Superior temporal gyrus (tissue), 1 donor: ENCODE data around the gene C3orf22.

Experiments
- DNase-seq: peaks from one replicate; pipeline ENCODE4 v3.0.0-alpha.2; 2016; ENCODE audit errors: extremely low spot score

Gene C3orf22

DNA sequence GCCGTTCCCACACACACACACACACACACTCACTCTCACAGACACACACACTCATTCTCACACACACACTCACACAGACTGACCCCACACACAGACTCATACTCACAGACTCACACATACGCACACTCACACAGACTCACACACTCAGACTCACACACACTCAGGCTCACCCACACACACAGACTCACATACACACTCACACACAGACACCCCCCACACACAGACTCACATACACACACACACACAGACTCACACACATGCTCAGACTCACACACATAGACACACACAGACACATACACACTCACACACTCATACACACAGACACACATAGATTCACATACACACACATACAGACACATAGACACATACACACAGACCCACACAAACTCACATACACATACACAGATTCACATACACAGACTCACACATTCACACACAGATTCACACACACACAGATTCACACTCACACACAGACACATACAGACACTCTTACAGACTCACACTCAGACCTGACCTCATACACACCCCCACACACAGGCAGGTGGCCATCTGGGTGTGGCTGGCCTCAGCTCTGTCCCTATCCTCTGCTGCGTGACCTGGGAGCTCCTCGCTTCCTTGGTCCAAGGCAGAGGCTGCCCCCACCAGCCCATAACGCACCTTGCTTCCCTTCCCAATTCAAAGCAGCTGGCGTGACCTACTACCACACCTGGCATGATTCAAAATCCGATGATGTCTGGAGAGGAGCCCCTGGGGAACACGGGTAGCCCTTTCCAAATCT is 1.9 kb downstream of the C3orf22 start:
- no peak for DNase-seq

DNA sequence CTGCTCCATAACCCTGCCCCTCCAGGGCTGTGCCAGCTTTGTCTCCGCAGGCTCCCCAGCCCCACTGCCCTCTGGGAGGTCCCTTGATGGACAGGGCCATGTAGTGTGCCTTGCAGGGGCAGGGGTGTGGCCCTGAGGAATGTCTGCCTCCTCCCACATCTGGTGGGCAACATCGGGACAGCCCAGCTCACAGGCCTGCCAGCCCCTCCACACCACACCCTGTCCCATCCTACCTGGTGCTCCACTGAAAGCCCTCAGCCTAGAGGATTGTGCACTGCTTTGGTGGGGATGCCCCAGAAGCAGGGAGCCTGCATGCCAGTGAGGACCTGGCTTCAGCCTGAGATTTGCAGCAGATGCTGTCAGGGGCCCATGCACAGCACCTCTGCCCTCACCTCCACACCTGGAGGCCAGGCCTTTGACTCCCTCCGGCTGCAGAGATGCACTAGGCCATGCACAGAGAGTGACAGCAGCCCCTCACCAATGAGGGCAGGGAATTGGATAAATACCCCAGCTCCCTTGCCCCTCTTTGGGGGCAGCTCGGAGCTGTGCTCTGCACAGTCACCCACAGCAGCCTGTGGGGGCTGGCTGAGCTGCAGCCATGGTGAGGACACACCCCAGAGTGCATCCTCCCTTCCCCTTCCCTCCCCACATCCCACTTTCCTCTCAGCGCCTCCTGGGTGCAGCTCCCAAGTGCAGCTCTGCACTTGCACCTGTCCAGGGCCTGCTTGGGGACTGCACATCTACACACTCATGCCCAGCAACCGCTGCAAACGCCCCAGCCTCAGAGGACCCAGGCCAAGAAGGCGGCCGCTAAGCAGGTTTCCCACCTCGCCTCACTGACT is 2.7 kb downstream of the C3orf22 start:
- no peak for DNase-seq

DNA sequence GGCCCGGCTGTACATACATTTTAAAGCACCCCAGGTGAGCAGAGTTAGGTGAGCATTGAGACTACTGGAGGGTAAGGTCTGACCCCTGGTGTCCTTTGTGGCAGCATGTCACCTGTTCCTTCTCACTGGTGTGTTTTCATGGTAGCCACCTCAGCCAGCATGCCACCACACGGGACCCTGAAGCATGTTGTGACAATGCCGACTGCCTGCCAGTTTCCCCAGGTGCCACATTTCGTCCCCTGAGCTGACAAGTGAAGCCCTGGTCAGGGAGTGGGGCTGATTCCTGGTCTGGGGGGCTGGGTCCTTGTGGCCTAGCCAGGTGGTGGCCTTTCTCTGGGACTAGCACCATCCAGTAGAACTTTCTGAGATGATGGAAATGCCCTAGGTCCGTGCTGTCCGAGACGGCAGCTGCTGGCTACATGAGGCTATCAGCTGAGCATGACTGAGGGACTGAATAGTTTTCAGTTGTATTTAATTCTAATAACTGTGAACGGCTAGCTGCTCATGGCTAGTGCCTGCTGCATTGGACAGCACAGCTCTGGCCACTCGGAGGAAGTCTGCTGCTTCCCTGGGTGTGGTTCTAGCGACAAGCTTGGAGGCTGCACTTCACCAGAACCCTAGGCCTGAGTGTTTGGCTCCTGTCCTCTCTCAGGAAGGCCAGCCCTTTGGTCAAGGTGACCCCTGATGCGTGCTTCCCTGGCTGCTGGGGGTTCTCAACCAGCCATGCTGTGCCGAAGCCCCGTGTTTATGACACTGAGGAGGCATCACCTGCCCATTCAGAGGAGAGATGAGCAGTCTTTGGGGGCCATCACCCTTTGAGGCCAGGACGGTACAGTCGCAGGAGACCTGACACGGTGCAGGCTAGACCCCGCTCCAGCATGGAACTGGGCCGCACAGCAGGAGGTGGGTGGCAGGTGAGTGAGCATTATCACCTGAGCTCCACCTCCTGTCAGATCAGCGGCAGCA is 3.9 kb downstream of the C3orf22 start:
- no peak for DNase-seq

DNA sequence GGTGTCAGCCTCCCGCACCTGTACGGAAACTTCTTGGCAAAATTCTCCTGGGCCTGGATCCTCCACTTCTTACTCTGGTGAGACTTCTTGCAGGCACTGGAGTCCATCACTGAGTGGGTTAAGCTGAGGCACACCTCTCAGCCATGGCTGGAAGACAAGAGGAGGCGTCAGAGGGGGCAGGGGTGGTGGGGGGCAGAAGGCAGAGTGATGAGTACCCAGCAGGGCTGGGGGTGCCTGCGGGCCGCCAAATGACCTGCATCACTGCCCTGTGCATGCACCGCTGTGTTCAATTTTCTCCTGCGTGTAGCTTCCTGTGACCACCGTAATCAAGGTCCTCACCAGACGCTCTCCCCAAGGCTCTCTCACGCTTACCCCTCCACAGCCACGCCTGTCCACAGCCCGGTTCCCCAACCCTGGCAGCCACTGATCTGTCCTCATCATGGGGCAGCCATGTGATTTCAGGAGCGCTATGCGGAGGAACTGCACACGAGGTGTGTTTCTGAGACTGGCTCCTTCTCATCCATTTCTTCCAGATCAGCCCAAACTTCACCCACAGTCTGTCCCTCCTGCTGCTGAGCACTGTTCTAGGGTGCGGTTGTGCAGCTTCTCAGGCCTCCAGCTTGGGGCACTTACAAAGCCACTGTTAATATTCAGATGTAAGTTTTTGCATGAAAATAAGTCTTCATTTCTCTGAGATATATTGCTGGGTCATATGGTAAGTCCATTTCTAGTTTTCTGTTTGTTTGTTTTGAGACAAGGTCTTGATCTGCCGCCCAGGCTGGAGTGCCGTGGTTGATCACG is 5.2 kb downstream of the C3orf22 start:
- DNase-seq: no peak

DNA sequence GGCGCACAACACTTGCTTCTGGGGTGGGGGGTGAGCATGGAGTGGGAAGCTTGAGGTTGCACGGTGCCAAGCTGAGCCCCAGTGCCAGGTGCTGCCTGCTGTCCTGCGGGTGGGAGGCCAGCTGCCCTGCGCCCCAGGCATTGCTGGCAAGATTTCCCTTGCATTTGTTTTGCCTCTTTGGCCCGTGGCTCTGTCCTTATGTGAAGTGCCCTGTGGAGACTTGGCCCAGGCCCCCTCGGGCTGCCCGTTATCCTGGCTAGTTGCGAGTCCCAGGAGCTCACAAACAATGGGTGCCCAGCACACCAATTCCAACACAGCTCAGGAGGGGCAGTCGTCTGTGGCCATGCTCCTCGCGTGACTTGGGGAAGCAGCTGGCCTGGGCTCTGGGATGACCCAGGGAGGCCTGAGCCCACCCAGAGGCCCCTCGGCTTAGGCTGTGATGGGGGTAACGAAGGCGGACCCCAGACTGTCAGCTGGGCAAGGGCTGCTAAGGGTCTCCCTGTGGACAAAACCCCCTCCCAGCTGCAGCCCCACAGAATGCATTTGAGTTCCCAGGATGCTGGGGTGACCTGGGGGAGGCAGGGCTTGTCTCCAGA is 5.9 kb downstream of the C3orf22 start:
- no peak for DNase-seq

DNA sequence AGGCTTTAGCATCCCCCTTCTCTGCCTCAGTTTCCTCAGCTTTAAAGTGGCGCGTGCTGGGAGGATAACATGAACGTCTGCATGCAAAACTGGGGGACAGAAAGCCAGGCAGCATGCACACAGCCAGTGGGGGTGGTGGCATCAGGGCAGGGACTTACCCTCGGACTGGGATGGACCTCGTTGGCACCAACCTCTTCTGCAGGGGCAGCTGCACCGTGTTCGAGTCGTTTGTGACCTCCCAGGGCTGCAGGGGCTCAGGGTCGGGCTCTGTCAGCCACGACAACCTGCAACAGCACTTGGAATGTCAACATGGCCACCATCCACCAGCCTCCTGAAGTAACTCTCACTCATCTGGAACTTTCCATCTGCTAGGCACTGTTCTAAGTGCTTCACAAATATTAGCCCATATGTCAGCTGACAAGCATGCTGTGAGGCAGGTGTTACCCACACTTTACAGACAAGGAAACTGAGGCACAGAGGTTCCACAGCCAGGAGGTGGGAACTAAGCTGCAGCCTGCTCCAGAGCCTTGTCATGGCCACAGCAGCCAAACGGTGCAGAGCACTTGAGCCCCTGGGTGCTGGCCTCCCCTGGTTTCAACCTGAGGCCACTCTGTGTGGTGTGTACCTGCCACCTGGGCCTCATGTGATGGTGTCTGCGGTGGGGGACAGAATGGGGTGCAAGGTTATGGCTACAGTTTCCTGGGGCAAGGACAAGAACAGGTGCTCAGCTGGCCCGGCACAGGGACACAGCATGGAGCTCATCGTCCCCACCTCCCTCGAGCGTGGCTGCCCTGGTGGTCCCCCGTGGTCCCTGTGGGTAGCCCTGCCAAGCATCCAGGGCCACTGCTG is 6.7 kb downstream of the C3orf22 start:
- DNase-seq: no peak

DNA sequence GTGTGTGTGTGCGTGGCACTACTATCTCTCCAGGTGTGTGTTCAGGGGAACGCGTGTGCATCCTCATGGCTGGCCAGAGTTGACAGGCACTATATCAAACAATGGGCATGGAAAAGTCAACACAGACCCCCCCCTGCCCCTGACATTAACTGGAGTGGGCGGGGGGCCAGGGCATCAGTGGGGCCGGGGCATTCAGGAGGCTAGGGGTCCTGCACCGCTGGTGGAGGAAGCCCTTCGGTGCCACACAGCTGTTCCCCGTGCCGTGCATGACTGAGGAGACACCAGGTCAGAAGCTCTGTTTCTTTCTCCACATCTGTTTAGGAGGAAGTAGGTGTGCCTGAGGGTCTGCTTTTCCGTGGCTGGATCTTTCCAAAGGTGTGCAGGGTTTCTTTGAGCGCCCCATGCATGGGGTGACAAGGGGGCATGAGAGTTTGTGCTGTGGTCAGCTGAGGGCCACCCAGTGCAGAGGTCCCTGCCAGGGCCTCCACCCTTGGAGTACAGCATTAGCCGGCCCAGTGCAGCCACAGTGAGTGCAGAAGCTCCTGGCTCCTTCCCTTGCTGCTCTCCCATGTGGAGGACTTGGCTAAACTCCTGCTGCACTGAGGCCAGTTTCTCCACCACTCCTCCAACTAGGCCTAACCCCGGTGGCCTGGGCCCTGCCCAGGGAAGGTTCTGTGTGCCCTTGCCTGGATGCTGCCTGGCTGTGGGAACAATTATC is 7.5 kb downstream of the C3orf22 start:
- DNase-seq: no peak

DNA sequence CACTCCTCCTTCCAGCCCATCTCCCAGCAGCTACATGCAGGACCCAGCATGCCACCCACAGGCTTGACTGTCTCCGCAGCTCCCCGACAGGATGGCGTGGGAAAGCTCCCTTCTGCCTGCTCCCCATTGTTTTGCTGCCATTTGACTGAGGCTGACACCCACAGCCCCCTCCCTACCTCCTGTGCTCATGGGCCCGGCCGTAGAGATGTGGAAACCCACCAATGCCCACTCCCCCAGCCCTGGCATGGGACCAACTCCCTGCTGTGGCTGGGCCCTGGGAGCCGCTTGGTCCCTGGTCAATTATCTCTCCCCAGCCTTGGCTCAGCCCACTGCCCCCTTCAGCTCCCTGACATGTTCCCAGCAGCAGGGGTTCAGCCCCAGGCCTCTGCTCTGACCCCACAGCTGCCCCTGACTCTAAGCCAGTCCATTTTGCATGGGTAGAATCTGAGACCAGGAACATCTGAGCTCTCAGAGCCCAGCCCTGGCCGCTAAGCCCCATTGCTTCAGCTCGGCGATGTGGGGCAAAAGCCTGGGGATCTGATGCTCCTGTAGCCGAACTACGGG is 8.2 kb downstream of the C3orf22 start:
- DNase-seq: no peak

DNA sequence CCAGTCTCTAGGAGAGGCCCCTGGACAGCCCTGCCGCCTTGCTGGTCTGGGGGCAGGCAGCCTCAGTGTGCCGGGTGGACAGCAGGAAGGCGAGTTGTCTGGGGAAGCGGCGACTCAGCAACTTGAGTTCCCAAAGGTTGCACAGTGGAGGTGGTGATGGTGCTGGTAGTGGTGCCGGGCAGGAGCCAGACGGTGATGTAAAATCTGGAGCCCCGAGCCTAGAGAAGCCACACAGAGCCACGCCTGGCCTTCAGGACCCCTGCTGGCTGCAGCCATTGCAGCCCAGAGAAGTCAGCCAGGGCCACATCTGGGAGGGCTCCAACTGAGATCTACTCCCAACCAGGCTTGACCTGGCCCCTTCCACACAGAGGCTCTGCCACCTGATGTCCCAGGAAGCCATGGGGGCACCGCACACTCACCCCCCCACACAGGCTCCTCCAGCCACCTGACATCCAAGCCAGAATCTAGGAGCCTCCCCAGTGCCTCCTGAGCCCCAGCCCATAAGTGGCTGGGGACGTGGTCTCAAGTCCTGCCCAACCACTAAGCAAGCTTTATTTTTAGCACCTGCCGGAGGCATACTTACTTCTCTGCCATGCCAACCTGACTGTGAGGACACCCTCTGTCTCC is 8.8 kb downstream of the C3orf22 start:
- DNase-seq: no peak

DNA sequence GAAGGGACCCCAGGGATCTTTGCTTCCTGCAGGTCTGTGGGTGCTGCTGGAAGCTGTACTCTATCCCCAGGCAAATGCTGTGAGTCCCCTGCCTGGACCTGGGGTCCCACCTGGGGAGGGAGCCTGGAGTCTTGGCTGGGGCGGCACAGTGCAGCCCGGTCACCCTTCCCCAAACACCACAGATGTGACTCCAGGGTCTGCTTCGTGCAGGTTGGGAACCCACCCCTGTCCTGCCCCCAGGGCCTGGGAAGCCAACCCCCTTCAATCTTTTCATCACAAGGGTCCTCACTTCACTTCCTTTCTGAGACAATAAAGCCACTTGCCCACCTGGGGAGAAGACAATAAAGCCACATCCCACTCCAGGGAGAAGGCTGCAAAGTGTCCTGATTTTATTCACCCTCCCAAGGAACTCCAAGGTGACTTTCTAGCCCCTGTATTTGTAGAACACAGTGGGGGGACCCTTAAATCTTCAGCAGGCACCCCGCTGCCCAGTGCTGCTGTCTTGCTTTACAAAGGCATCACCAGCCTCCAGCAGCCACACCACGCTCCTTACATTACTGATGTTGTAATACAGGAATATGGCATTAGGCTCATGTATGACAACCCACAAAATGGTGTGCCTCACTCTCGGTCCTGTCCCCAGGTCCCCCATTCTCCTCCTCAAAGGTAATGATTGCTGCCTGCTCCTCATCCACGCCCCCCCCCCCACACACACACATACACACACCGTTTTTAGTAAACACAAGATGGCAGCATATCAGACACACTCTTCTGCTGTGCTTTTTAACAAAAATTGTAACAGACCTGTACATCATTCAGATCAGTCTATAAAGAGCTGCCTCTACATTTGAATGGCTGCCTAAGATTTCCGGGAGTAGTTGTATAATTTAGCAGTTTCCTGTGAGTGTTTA is 9.9 kb downstream of the C3orf22 start:
- DNase-seq: no peak

DNA sequence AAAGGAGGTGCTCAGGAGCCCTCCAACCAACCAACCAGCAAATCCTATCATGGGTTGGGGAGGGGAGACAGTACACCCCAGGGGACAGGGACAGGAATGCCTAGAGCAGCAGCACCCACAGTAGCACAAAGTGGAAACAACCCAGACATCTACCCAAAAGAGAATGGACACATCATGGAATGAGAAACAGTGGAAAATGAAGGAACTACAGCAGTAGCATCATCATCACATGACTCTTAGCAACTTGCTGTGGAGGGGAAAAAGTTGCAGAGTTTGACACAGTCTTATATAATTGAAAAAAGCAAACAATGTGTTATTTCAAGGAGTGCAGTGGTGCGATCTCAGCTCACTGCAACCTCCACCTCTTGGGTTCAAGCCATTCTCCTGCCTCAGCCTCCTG is 11.0 kb downstream of the C3orf22 start:
- no peak for DNase-seq

DNA sequence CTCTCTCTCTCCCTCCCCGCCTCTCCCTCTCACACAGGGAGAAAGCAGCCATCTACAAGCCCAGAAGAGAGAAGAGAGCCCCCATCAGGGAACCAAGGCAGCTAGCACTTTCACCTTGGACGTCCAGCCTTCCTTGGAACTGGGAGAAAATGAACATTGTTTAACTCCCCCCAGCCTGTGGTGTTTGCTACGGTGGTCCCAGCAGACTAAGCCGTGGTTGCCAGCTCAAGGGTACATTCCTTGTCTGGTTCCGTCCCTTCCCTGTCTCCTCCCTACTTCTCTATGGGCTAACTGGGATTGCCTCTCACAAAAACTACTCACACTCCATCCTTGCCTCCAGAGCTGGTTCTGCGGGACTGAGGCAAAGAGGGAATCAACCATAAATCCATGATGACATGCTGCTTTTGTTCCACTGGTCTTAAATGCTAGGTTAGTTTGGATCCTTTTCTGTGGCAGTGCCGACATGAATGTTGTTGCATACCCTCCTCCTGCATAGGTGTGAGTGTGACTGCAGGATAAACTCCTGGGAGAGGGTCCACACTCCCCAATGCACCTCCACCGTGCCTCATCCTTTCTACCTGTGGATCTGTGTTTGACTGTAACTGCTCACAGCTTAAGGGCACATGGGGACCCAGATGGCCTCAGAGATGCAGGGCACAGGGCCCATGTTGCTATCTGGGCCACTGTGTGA is 12.0 kb downstream of the C3orf22 start:
- no peak for DNase-seq

DNA sequence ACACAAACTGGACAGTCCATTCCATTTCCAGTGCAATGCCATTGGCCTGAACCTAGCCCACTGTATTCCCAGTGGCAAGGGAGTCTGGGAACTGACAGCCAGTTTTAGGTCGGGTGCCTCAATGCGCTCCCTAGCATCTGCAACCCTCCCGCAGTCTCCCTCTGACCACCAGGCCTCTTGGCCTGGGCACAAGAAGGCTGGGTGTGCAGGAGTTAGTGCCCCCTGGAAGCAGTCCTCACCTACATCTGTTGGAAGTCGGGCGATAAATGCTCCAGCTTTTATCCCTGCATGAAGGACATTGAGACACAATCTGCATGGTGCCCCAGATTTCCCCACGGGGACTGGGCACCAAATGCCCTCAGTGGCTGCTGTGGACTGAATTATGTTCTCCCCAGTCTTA is 12.7 kb downstream of the C3orf22 start:
- DNase-seq: no peak

DNA sequence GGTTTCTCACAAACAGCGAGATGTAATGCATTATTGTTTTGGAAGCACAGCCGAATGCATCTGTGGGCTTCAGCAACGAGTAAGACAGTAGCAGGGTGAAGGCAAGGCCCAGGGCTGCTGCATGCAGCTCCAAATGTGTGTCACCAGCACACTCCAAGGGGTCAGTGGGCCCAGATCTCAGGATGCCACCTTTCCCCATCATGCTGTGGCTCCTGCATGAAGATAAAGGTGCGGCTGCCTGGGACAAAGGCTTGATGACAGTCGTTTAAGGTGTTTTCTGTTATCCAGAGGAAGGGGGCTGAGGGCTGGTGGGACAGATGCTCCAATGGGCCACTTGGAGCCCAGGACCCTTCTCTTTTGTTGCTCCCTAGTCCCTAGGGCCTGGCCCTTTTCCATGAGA is 13.2 kb downstream of the C3orf22 start:
- no peak for DNase-seq

DNA sequence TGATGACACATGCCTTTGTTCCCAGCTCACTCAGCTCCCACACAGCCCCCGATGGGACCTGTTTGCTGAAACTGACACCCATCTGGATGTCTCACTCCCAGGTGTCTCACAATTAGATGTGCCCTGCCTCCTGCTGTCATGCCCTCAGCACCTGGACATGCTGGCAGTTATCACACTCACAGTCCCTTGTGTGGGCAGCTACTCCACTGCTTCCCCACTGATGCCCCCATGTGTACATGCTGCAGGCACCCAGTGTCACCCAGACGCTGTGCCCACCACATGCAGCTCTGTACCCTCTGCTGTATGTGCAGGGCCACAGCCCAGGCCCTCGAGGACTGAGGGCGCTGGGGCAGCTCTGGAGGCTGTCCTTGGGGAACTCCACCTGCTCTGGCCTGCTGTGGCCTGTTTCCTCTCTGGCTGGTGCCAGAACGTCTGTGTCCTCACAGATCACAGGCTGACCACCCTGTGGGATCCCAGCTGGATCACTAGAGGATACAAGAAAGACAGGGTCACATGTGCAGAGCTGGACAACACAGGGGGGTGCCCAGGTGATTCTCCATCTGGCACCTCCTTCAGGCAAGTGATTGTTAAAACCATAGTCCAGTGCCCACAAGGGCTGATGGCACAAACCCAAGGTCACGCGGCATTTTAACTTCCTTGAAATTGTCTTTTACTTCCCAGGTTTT is 14.0 kb downstream of the C3orf22 start:
- DNase-seq: no peak

DNA sequence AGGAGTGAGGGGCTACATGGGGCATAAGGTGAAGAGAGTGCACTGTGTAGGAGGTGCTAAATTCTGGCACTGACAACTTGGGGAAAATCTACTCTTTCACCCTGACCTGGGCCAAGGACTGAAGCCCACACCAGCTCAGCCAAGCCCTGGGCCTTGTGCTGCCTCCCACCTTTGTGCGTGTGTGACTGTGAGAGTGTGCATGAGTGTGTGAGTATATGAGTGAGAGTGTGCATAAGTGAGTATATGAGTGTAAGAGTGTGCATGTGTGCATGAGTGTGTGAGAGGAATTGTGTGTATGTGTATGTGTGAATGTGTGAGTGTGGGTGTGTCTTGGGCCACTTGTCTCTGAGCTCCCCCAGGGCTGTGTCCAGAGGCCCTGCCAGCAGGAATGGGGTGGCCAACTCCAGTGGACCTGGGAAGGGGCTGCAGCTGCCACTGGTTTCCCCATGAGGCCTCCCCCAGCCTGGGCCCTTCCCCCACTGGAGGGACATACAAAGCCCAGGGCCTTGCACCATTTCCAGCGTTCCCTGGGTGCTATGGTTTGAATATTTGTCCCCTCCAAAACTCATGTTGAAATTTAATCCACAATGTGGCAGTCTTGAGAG is 15.2 kb downstream of the C3orf22 start:
- no peak for DNase-seq
